K562 (cell line): ENCODE results near the gene RPH3AL.
"Not testable (repeated sequence)": the region's sequence is repeated elsewhere in the genome, so short reads cannot be mapped to it uniquely, and the experiment has no call there.

Experiments
- SIN3A ChIP-seq, 2 experiments: fragments of 150-350 bp in 1 of 2; IDR thresholded peaks; 2 replicates each; pipeline ENCODE4 v1.6.1; 2011 to 2016; ENCODE audit warnings: borderline replicate concordance in 2 of 2, low read depth in 2 of 2, low read length in 2 of 2, mild to moderate bottlenecking in 2 of 2, moderate library complexity in 2 of 2; ENCODE audit not compliant: control insufficient read depth in 1 of 2
- TCF7 ChIP-seq: sonication (generic); IDR thresholded peaks from 2 replicates; pipeline ENCODE4 v1.6.1; 2016; ENCODE audit warnings: antibody characterized with exemption, borderline replicate concordance
- ZBTB11 ChIP-seq, 3 experiments: fragments of 200-800 bp in 1 of 3; fragments of 250-450 bp in 1 of 3; fragments of 450-650 bp in 1 of 3; sonication (Bioruptor Pico) in 1 of 3; sonication (Bioruptor generic) in 1 of 3; formaldehyde crosslinking in 1 of 3; IDR thresholded peaks; 2 replicates each; pipeline versions ENCODE4 v1.6.1 to v1.8.0; 2016 to 2022; ENCODE audit warnings: mild to moderate bottlenecking in 2 of 3, missing genetic modification characterization in 2 of 3, missing compliant biosample characterization in 1 of 3, moderate library complexity in 1 of 3
- TF ChIP-seq, protein P1 (sequence below), 3 experiments: IDR thresholded peaks in 2 of 3; conservative IDR thresholded peaks in 1 of 3; 2 replicates each; pipeline ENCODE4 v1.5.1; 2011 to 2012; ENCODE audit warnings: low read length in 3 of 3, mild to moderate bottlenecking in 3 of 3, control low read depth in 2 of 3, improper control_type of control experiment in 1 of 3, inconsistent platforms in 1 of 3, low read depth in 1 of 3, mixed read lengths in 1 of 3, moderate library complexity in 1 of 3; ENCODE audit not compliant: insufficient read depth in 2 of 3

DNA sequence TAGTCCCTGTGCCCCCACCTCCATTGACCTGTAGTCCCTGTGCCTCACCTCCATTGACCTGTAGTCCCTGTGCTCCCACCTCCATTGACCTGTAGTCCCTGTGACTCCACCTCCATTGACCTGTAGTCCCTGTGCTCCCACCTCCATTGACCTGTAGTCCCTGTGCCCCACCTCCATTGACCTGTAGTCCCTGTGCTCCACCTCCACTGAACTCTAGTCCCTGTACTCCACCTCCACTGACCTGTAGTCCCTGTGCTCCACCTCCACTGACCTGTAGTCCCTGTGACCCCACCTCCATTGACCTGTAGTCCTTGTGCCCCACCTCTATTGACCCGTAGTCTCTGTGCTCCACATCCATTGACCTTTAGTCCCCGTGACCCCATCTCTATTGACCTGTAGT, 37.2 kb downstream of the RPH3AL start:
- not testable (repeated sequence) for TF ChIP-seq SIN3A (IDR thresholded peaks at IDR 0.05; ENCODE audit: borderline replicate concordance in 2 of 2, control insufficient read depth in 1 of 2, low read depth in 2 of 2, low read length in 2 of 2); TCF7; ZBTB11 (CRISPR knock-in tag; IDR thresholded peaks at IDR 0.05)
- TF ChIP-seq, protein P1, sequence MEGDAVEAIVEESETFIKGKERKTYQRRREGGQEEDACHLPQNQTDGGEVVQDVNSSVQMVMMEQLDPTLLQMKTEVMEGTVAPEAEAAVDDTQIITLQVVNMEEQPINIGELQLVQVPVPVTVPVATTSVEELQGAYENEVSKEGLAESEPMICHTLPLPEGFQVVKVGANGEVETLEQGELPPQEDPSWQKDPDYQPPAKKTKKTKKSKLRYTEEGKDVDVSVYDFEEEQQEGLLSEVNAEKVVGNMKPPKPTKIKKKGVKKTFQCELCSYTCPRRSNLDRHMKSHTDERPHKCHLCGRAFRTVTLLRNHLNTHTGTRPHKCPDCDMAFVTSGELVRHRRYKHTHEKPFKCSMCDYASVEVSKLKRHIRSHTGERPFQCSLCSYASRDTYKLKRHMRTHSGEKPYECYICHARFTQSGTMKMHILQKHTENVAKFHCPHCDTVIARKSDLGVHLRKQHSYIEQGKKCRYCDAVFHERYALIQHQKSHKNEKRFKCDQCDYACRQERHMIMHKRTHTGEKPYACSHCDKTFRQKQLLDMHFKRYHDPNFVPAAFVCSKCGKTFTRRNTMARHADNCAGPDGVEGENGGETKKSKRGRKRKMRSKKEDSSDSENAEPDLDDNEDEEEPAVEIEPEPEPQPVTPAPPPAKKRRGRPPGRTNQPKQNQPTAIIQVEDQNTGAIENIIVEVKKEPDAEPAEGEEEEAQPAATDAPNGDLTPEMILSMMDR (IDR thresholded peaks at IDR 0.05 in 2 of 3, conservative IDR thresholded peaks at IDR 0.05 in 1 of 3; ENCODE audit: insufficient read depth in 2 of 3, low read depth in 1 of 3, low read length in 3 of 3): not testable (repeated sequence)
